ENCODE data around the gene EED.

The EED gene

GRCh38 chr11:86243396-86243795, 1.2 kb upstream of the EED start:
- no peak for TF ChIP-seq CTCF (IDR thresholded peaks at IDR 0.05; ENCODE audit: extremely low read depth, missing control alignments)
- no peak for DNase-seq (ENCODE audit: low spot score)

- no peak for TF ChIP-seq CTCF (IDR thresholded peaks at IDR 0.05; ENCODE audit: extremely low read depth, missing control alignments)
- DNase-seq (ENCODE audit: low spot score), result peak; percentile 89
Measured at GRCh38 chr11:86244063-86244521, 461 bp upstream of the EED start.

DNA sequence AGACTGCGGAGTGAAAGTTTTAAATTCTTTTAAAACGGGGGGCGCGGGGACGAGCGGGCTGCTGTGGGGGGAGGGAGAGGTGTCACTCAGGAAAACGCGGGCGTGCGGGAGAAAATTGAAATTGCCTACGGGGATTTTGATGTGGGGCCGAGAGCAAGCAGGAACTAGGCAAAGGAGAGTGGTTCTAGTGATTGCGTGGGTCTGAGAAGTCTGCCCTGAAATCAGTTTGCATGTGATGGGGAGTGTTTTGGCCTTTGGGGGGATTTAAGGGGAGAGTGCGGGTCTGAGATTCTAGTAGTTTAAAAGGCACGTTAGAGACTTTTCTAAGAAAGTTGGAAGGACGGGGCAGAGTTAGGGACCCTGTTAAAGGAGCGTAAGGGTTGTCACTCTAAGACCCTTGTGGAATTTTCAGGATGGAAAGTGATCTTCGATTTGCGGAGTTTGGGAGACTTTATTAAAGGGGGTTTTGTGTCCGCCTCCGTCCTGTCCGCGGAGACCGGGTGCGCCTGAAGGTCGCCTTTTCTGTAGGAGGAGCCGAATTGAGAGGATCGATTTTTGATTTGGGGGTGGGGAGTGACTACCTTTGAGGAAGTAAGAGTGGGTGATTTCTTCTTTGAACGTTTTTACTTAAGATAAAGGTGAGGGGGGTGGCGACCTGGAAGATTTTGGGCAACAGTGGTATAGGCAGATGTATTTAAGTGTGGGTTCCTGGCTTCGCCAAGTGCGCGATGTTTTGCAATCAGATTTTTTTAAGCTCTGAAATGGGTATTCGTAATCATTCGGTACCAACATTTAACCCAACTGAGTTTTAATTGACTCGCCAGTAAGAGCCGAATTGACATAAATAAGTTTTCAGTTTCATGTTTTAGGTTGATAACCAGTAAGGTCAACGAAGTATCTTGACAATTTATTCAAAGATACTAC, 1.1 kb downstream of the EED start:
- peak; percentile 31 for DNase-seq (ENCODE audit: low spot score)
- no peak for TF ChIP-seq CTCF (IDR thresholded peaks at IDR 0.05; ENCODE audit: extremely low read depth, missing control alignments)

- no peak for TF ChIP-seq CTCF (IDR thresholded peaks at IDR 0.05; ENCODE audit: extremely low read depth, missing control alignments)
- no peak for DNase-seq (ENCODE audit: low spot score)
Measured at GRCh38 chr11:86246293-86246675, 1.7 kb downstream of the EED start.

GRCh38 chr11:86247608-86248007, 3.1 kb downstream of the EED start:
- DNase-seq (ENCODE audit: low spot score), result no peak
- TF ChIP-seq CTCF (IDR thresholded peaks at IDR 0.05; ENCODE audit: extremely low read depth, missing control alignments), result no peak

DNA sequence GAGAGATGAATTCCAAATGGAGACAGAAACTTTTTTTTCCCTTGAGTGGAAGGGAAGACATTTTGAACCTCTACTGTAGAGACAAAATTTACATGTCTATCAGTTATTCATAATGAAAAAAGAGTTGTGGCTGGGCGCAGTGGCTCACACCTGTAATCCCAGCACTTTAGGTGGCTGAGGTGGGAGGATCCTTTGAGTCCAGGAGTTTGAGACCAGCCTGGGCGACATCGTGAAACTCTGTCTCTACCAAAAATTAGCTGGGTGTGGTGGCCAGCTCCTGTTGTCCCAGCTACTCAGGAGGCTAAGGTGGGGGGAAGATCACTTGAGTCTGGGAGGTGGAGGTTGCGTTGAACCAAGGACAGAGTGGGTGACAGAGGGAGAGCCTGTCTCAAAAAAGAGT, 4.1 kb downstream of the EED start:
- no peak for DNase-seq (ENCODE audit: low spot score)
- TF ChIP-seq CTCF (IDR thresholded peaks at IDR 0.05; ENCODE audit: extremely low read depth, missing control alignments), result no peak

DNA sequence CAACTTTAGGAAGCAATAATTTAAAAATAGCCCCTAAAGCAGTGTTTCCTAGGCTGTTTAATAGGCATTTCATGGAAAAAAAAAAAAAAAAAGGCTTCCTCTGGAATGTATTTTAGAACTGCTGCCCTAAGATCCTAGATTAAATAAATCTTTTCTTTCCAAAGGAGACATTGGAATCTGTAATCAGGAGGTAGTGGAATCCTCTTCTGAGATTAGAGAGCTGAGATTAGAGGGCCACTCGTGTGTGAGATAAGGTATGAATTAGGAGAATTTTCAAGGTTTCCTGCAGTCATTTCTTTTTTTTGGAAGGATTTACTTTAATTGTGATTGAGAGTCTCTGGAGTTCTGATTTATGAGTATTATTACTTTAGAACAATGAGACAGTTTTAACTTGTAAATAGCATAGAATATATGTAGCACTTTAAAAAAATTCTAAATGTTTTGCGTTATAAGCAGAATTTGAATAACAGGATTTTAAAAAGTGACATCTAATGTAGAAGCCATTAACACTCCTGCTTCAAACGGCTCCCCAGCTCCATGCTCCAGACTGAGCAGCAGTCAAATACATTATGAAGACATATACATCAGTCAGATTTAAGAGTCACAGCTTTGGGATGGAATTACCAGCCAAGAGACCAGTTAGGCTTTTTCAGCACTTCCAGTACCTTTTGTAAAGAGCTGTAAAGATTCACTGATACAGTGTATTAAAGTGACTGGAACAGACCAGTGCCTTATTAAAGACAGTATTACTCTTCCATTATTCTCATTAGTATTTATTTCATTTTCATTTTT, 5.0 kb downstream of the EED start:
- no peak for TF ChIP-seq CTCF (IDR thresholded peaks at IDR 0.05; ENCODE audit: extremely low read depth, missing control alignments)
- no peak for DNase-seq (ENCODE audit: low spot score)
